HG02970 (cell line): ENCODE data around the gene ABCC6.
"Not testable (repeated sequence)": the region's sequence is repeated elsewhere in the genome, so short reads cannot be mapped to it uniquely, and the experiment has no call there.

Experiments
- ATAC-seq: cut with Tn5 transposase; IDR thresholded peaks from one replicate; pipeline ENCODE4 v1.9.1; 2021; ENCODE audit warnings: mild to moderate bottlenecking, moderate library complexity, moderate number of reproducible peaks; ENCODE audit not compliant: unreplicated experiment, low FRiP score

Gene ABCC6

DNA sequence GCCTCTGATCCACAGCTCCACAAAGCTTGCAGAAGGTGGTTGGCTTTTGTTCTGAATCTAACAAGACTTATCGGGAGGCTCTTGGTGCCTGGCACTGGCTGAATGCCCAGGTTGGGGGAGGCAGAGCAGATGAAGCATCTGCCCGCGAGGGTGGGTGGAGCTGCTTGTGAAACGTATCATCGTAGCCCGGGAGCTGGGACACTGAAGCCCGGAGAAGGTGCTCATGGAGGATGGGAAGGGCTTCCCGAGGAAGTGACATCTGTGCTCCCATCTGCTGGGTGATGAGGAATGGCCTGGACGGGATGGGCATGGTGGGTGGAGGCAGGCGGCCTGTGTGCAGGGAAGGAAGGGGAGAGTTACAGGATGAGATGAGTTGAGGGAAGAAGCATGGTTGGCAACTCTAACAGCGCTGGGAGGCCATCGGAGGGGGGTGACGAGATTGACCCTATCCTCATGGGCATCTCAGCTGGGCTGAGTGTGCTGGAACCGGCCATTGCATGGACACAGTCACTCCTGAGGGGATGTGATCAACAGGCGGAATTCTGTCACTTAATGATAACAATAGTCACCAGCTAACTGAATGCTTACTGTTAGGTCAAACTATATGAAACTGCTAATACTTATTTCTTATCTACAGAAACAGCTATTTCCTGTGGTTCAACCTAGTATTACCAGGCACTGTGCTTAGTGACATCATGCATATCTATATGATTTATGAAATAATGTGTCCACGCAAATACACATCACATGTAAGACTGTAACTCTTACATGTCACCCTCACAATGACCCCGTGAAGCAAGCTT lies 102.7 kb downstream of the ABCC6 start:
- ATAC-seq = no peak

- ATAC-seq = no peak
These were observed 103.3 kb downstream of the ABCC6 start for GRCh38 chr16:16120044-16120381.

DNA sequence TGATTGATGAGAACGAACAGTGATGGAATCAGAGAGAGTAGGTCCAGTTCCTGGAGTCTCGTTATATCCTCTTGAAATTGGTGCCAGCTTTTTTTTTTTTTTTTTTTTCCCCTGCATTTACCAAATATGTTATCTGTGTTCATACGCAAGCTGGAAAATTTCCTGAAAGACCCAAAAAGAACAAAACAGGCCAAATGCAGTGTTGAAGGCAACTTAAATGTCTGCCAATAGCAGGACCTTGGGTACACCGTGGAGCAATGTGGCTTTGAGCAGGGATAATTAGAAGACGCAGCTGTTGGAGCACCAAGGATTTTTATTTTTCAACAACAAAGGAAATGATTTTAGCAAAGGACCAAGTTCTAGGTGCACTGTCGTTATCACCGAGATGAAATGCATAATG lies 105.0 kb downstream of the ABCC6 start:
- ATAC-seq = no peak

DNA sequence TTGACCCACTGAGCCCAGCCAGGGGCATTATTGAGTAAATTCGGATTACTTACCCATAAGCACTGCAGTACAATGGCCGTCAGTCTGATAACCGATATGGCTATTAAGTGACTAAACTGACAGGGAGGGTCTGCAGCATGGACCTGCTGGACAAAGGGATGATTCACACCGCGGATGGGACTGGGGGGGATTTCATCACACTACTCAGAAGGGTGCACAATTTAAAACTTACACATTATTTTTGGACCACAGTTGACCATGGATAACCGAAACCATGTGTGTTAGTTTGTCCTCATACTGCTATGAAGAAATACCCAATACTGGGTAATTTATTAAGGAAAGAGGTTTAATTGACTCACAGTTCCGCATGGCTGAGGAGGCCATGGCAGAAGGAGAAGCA lies 106.5 kb downstream of the ABCC6 start:
- ATAC-seq = no peak

DNA sequence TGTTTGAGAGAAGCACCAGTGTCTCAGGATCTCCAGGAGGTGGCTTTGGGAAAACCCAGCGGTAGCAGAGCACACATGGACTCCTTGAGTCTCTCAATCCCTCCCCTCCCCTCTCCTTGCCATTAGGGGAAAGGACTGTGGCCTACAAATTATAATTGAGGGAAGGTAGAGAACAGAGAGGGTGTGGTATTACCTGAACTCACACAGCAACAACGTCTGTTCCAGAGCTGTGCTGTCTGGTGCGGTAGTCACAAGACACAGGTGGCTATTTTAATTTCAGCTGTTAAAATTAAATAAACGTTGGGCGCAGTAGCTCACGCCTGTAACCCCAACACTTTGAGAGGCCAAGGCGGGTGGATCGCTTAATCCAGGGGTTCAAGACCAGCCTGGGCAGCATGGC lies 110.2 kb downstream of the ABCC6 start:
- no peak for ATAC-seq

DNA sequence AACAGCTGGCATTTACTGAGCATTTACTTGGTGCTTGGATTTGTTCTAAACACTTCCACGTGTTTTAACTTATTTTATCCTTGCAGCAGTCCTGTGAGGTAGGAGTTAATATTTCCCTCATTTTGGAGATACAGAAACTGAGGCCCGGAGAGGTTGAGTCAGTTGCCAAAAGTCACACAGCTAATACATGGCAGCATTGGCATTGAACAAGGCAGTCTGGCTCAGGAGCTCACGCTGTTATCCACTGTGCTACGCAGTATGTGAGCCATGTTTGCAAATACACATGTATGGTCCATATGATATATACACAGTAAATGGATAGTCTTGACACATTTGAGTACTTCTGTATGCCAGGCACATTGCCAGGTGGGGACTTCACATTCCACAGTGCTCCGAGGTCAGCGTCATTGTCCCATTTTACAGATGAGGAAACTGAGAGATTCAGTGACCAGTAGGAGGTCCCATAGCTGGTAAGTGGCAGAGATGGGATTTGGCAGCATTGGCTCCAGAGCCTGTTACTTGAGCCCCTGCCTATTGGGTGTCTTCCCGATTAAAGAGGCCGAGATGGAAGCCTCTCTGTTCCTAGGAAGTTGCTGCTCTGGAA lies 110.7 kb downstream of the ABCC6 start:
- ATAC-seq = no peak

DNA sequence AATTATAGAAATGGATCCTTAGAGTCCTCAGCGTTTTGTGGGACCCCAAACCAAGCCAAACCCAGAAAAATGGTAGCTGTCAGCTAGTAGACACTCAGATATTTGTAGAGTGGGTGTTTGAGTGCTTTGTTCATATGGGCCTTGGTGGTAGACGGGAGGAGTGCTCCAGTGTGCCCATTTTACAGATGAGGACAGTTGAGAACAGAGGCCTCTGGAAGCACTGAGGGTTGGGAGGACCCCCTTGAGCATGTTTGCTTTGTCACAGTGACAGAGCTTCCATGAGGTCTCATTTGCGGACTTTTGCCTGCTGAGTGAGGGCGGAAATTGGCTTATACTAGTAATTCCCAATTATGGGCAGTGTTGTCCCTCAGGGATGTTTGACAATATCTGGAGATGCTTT lies 111.7 kb downstream of the ABCC6 start:
- no peak for ATAC-seq

GRCh38 chr16:16110111-16110490 lies 113.2 kb downstream of the ABCC6 start:
- no peak for ATAC-seq

DNA sequence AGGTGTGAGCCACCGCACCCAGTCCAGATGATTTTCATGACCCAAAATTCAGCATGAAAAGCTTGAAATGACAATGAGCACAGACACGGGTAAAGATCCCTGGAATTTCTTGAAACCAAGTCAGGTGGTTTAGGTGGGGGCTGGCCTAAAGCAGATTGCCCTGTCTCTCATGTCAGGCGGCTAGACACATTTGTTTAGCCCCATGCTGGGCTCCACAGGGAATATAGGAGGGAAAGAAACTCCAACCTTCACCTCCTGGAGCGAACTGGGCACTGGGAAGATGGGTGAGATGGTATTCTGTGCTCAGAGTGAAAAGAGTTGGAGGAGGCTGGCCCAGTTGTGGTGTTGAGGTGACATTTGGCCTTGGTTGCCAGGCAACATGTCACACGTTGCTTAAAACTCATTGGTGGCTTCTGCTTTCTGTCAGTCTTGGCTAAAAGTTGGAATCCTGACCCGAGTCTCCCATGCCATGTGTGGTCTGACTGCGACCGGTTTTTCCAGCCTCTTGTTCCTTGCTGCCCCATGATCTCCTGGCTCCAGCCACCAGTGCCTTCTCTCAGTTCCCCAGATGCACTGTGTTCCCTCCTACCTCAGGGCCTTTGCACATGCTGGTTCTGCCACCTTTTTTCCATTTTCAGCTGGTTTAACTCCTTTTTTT lies 113.7 kb downstream of the ABCC6 start:
- no peak for ATAC-seq

DNA sequence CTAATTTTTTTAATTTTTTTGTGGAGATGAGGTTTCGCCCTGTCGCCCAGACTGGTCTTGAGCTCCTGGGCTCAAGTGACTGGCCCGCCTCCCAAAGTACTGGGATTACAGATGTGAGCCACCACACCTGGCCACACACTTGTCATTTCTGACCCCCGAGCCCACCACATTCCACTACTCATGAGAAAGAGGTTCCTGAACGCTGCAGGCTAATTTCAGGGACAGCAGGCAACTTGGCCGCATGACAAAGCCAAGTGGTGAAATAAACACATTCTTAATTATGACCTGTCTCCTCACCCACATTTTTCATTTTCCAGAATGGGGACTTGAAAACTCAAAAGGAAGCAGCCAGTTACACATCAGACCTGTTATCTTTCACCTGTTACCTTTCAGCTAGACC lies 114.5 kb downstream of the ABCC6 start:
- no peak for ATAC-seq

GRCh38 chr16:16107839-16108238 lies 115.5 kb downstream of the ABCC6 start:
- ATAC-seq = no peak

GRCh38 chr16:16106466-16106865 lies 116.8 kb downstream of the ABCC6 start:
- no peak for ATAC-seq

DNA sequence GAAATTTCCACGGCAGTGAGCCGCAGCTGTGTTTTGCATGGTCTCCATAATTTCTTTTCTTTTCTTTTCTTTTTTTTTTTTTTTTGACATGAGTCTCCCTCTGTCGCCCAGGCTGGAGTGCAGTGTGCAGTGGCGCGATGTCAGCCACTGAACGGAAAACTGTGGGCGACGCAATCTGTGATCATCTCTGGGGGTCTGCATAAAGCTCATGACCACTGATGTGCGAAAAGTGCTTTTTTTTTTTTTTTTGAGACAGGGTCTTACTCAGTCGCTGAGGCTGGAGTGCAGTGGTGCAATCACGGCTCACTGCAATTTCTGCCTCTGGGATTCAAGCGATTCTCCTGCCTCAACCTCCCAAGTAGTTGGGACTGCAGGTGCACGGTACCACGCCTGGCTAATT lies 117.6 kb downstream of the ABCC6 start:
- ATAC-seq = no peak

- ATAC-seq = not testable (repeated sequence)
These were observed 118.5 kb downstream of the ABCC6 start for GRCh38 chr16:16104804-16105141.

DNA sequence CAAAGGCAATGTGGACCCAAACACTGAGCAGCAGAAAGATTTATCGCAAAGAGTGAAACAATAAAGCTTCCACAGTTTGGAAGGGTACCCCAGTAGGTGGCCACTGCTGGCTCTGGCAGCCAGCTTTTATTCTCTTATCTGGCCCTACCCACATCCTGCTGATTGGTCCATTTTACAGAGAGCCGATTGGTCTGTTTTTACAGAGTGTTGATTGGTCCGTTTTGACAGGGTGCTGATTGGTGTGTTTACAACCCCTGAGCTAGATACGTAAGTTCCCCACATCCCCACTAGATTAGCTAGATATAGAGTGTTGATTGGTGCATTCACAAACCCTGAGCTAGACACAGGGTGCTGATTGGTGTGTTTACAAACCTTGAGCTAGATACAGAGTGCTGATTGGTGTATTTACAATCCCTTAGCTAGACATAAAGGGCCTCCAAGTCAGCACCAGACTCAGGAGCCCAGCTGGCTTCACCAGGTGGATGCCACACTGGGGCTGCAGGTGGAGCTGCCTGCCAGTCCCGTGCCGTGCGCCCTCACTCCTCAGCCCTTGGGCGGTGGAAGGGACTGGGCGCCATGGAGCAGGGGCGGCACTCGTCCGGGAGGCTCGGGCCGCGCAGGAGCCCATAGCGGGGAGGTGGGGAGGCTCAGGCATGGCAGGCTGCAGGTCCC lies 119.0 kb downstream of the ABCC6 start:
- ATAC-seq = not testable (repeated sequence)

- no peak for ATAC-seq
These were observed 120.6 kb downstream of the ABCC6 start for GRCh38 chr16:16102738-16103137.

- ATAC-seq = no peak
These were observed 121.7 kb downstream of the ABCC6 start for GRCh38 chr16:16101585-16101984.

DNA sequence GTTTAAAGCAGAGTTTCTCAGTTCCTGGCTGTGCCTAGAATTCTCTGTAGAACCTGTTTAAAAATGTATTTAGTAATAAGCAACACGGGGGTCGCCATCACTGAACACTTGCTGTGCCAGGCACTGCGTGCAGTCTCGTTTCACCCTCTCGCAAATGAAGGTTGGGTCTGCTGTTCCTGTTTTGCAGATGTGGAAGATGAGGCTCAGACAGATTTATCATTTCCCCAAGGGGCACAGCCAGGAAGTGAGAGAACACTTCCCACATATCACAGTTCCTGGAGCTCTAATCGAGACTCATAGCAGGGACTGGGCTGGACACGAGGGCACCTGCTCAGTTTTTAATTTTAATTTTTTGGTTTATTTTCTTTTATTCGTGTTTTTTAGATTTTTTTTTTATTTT lies 122.7 kb downstream of the ABCC6 start:
- no peak for ATAC-seq

DNA sequence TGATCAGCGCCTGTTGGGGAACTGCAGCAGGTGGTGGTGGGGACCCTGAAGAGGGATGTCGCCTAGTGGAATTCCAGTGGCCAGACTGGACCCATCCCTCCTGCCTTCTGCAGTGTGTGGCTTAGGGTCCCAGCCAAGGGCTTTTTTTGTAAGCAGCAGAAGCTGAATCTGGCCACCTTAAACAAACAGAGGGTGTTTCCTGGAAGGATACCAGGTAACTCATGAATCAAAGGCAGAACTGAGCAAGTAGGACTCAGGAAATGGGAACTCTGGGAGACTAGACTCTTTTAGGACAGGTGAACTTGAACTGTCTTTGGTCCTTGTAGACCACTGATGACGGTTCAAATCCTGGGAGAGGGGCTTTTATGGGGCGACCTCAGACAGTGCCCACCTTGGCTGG lies 124.0 kb downstream of the ABCC6 start:
- no peak for ATAC-seq
